ENCODE results near the gene NACC2.

- no peak for TF ChIP-seq CTCF (IDR thresholded peaks at IDR 0.05)
- TF ChIP-seq EP300 (IDR thresholded peaks at IDR 0.05; ENCODE audit: low read depth): no peak
- no peak for TF ChIP-seq POLR2AphosphoS5 (IDR thresholded peaks at IDR 0.05)
Observed at GRCh38 chr9:136078498-136079011, 16.5 kb downstream of the NACC2 start.
